ENCODE results near the gene CLOCK.

CLOCK gene

GRCh38 chr4:55395529-55396307, 151.0 kb downstream of the CLOCK start, which contains the start of gene TMEM165 (continued):
- TF ChIP-seq ZBTB26 (tag by site-specific recombination; optimal IDR thresholded peaks at IDR 0.05) (peak; percentile 92), ZNF514 (tag by site-specific recombination; IDR thresholded peaks at IDR 0.05) (no peak), ZNF133 (tag by site-specific recombination; IDR thresholded peaks at IDR 0.05) (no peak), GLIS2 (tag by site-specific recombination; IDR thresholded peaks at IDR 0.05) (peak; percentile 86), ZBTB20 (tag by site-specific recombination; IDR thresholded peaks at IDR 0.05) (peak; percentile 88), PRDM6 (tag by site-specific recombination; IDR thresholded peaks at IDR 0.05) (no peak), ZNF664 (tag by site-specific recombination; IDR thresholded peaks at IDR 0.05) (no peak), ZNF292 (tag by site-specific recombination; IDR thresholded peaks at IDR 0.05; ENCODE audit: borderline replicate concordance, low read depth) (no peak), PATZ1 (tag by site-specific recombination; IDR thresholded peaks at IDR 0.05) (0 out of 2 replicates have a peak, but pooled peaks have one; percentile 42), ZBTB11 (tag by site-specific recombination; conservative IDR thresholded peaks at IDR 0.05; ENCODE audit: low read depth) (peak; percentile 83), ZIC2 (tag by site-specific recombination; IDR thresholded peaks at IDR 0.05) (peak; percentile 36), ZNF488 (tag by site-specific recombination; IDR thresholded peaks at IDR 0.05) (no peak), YY1 (tag by site-specific recombination; IDR thresholded peaks at IDR 0.05) (0 out of 2 replicates have a peak, but pooled peaks have one; percentile 10), PRDM10 (tag by site-specific recombination; IDR thresholded peaks at IDR 0.05) (peak; percentile 46; the same call in 1 of the 2 replicates), ZBTB21 (tag by site-specific recombination; IDR thresholded peaks at IDR 0.05) (peak; percentile 67), ZNF600 (tag by site-specific recombination; IDR thresholded peaks at IDR 0.05) (peak; percentile 84; the same call in 1 of the 2 replicates), ZNF501 (tag by site-specific recombination; IDR thresholded peaks at IDR 0.05) (peak; percentile 79; the same call in 1 of the 2 replicates), ZNF670 (tag by site-specific recombination; IDR thresholded peaks at IDR 0.05; ENCODE audit: low read depth) (no peak), ZNF776 (tag by site-specific recombination; IDR thresholded peaks at IDR 0.05; ENCODE audit: borderline replicate concordance) (no peak), ZNF366 (tag by site-specific recombination; conservative IDR thresholded peaks at IDR 0.05) (peak; percentile 60), HOXC10 (CRISPR knock-in tag; IDR thresholded peaks at IDR 0.05) (0 out of 2 replicates have a peak, but pooled peaks have one; percentile 32)

Measured in HEK293 (cell line).